ENCODE results near the gene C7orf25. TPM values are rescaled to one million over a fixed set of nuclear protein-coding genes. Genes with fewer than 3 reads are reported as not detected.

The C7orf25 gene
- polyA plus RNA-seq, 2 of the 4 experiments (the other 2 are of a cell fraction): 3.0 to 3.7 TPM

GRCh38 chr7:42930889-42931288, 19.0 kb upstream of the C7orf25 start:
- POLR2A ChIA-PET: no interaction called here
- Histone ChIP-seq H3K4me1 (peaks cover 21% of the 10 kb centered on the region; the same call in 2 of the 3 replicates), H3K27ac (peak overlapping the region; percentile 87 to 92), H3K9me3 (no peaks in the 10 kb centered on the region), H3K4me3 (peak overlapping the region; percentile 85), H3K4me2 (peak overlapping the region; percentile 92)
- FAIRE-seq (no peak), DNase-seq (ENCODE audit: low read depth in 1 of 2, low spot score in 1 of 2) (no peak), ATAC-seq (no peak)
- CTCF ChIA-PET: interaction anchor here (0.9 to 6.1 kb wide), 4 partner anchors 9 to 333 kb away, joined by 3 to 53 read pairs (median 7); partner anchors contain the start of gene C7orf25
- 9% methylated on average over 5 of the region's 5 CpGs for WGBS (ENCODE audit: missing lambda C conversion rate)
- no peak for TF ChIP-seq ZNF302 (CRISPR knock-in tag; IDR thresholded peaks at IDR 0.05)
- no peak for TF ChIP-seq RCOR1 (IDR thresholded peaks at IDR 0.05; ENCODE audit: low read depth, low read length)
- no peak for TF ChIP-seq TP53 (CRISPR knock-in tag; IDR thresholded peaks at IDR 0.05)
- TF ChIP-seq, protein P1, sequence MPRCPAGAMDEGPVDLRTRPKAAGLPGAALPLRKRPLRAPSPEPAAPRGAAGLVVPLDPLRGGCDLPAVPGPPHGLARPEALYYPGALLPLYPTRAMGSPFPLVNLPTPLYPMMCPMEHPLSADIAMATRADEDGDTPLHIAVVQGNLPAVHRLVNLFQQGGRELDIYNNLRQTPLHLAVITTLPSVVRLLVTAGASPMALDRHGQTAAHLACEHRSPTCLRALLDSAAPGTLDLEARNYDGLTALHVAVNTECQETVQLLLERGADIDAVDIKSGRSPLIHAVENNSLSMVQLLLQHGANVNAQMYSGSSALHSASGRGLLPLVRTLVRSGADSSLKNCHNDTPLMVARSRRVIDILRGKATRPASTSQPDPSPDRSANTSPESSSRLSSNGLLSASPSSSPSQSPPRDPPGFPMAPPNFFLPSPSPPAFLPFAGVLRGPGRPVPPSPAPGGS (IDR thresholded peaks at IDR 0.05): no peak
- no peak for TF ChIP-seq ZC3H11A (IDR thresholded peaks at IDR 0.05)

DNA sequence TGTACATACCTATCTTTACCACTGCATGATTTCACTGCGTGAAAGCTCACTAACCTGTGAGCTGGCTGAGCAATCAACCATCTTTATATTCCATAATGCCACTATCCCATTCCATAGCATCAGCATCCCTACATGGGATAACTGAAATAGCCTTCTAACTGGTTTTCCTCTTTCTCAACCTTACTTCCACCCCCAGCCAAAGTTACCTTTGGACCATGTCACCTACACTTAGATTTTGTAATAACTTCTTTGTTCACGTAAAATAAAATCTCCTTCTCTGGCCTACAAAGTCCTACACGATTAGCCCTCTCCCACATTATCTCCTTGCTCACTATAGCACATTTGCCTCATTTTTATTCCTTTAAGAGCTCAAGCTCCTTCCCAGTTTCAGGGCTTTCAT, 17.6 kb upstream of the C7orf25 start:
- ChIA-PET POLR2A (no interaction called here), CTCF (interaction anchor here (0.8 to 6.1 kb wide), 4 partner anchors 10 to 517 kb away, joined by 3 to 53 read pairs (median 4); no protein-coding TSS in a partner anchor)
- 64% methylated on average over 3 of the region's 3 CpGs for WGBS (ENCODE audit: missing lambda C conversion rate)
- ATAC-seq: no peak
- Histone ChIP-seq H3K27ac (no peak overlapping the region), H3K4me2 (peak overlapping the region; percentile 92), H3K9me3 (no peaks in the 10 kb centered on the region), H3K4me3 (no peak overlapping the region), H3K4me1 (peaks cover 21% of the 10 kb centered on the region; the same call in 2 of the 3 replicates)
- TF ChIP-seq ZFP36 (IDR thresholded peaks at IDR 0.05; ENCODE audit: borderline replicate concordance, partially characterized antibody): no peak
- TF ChIP-seq HEYL (CRISPR knock-in tag; IDR thresholded peaks at IDR 0.05): no peak
- TF ChIP-seq EHMT2 (IDR thresholded peaks at IDR 0.05; ENCODE audit: low read depth): no peak
- TF ChIP-seq, protein P1 (IDR thresholded peaks at IDR 0.05): no peak
- no peak for TF ChIP-seq RAD21 (conservative IDR thresholded peaks at IDR 0.05 in 1 of 2, IDR thresholded peaks at IDR 0.05 in 1 of 2)
- no peak for TF ChIP-seq CHD4 (IDR thresholded peaks at IDR 0.05; ENCODE audit: borderline replicate concordance)
- no peak for TF ChIP-seq CBX8 (IDR thresholded peaks at IDR 0.05)
- no peak for TF ChIP-seq KDM1A (IDR thresholded peaks at IDR 0.05; ENCODE audit: low read depth)
- no peak for TF ChIP-seq ZNF302 (CRISPR knock-in tag; IDR thresholded peaks at IDR 0.05)
- TF ChIP-seq KDM5A (IDR thresholded peaks at IDR 0.05): no peak
- no peak for TF ChIP-seq CEBPB (IDR thresholded peaks at IDR 0.05)
- TF ChIP-seq NR3C1 (IDR thresholded peaks at IDR 0.05): no peak
- TF ChIP-seq SREBF2 (IDR thresholded peaks at IDR 0.05): no peak
- TF ChIP-seq RNF2 (IDR thresholded peaks at IDR 0.05; ENCODE audit: borderline replicate concordance, low read depth): no peak
- TF ChIP-seq FOSB (CRISPR knock-in tag; IDR thresholded peaks at IDR 0.05): no peak
- TF ChIP-seq, protein P2, sequence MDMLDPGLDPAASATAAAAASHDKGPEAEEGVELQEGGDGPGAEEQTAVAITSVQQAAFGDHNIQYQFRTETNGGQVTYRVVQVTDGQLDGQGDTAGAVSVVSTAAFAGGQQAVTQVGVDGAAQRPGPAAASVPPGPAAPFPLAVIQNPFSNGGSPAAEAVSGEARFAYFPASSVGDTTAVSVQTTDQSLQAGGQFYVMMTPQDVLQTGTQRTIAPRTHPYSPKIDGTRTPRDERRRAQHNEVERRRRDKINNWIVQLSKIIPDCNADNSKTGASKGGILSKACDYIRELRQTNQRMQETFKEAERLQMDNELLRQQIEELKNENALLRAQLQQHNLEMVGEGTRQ (IDR thresholded peaks at IDR 0.05): no peak
- no peak for DNase-seq (ENCODE audit: low read depth in 1 of 2, low spot score in 1 of 2)
- FAIRE-seq: no peak

DNA sequence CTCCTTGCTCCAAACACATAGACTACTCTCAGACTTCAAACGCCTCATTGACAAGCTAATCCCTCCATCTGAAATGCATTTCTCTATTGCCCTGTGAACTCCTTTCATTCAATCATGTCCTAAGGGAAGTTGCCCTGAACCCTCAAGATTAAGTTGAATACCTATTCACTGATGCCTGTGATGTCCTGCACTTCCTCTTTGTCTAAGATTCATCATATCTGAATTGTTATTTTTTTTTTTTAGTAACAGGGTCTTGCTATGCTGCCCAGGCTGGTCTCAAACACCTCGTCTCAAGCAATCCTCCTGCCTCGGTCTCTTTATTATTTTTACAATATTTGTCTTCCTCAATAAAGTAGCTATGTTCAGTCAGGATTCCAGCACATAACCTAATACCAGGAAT, 16.9 kb upstream of the C7orf25 start:
- CTCF ChIA-PET: interaction anchor here (0.5 to 6.1 kb wide), 5 partner anchors 9 to 518 kb away, joined by 3 to 53 read pairs (median 3); no protein-coding TSS in a partner anchor
- FAIRE-seq: no peak
- no peak overlapping the region for H3K4me3 ChIP-seq
- no peaks in the 10 kb centered on the region for H3K9me3 ChIP-seq
- H3K4me1 ChIP-seq: peaks cover 21% of the 10 kb centered on the region; the same call in 2 of the 3 replicates
- WGBS (ENCODE audit: missing lambda C conversion rate): 62% methylated on average over 3 of the region's 3 CpGs
- DNase-seq (ENCODE audit: low read depth in 1 of 2, low spot score in 1 of 2): no peak
- no peak overlapping the region for H3K4me2 ChIP-seq
- H3K27ac ChIP-seq: no peak overlapping the region
- ATAC-seq: no peak
- POLR2A ChIA-PET: no interaction called here
- no peak for TF ChIP-seq ESRRA (IDR thresholded peaks at IDR 0.05; ENCODE audit: borderline replicate concordance, low read length)
- no peak for TF ChIP-seq RCOR1 (IDR thresholded peaks at IDR 0.05; ENCODE audit: low read depth, low read length)
- TF ChIP-seq HOXB13 (CRISPR knock-in tag; IDR thresholded peaks at IDR 0.05; ENCODE audit: low read depth): no peak
- no peak for TF ChIP-seq MAFK (IDR thresholded peaks at IDR 0.05; ENCODE audit: partially characterized antibody)
- TF ChIP-seq GATA3 (IDR thresholded peaks at IDR 0.05; ENCODE audit: borderline replicate concordance): no peak
- no peak for TF ChIP-seq E2F6 (IDR thresholded peaks at IDR 0.05; ENCODE audit: borderline replicate concordance, low read depth)
- TF ChIP-seq HES2 (IDR thresholded peaks at IDR 0.05): no peak
- TF ChIP-seq, protein P1 (IDR thresholded peaks at IDR 0.05): no peak
- TF ChIP-seq CHD4 (IDR thresholded peaks at IDR 0.05; ENCODE audit: borderline replicate concordance): no peak
- no peak for TF ChIP-seq MAX (IDR thresholded peaks at IDR 0.05)
- no peak for TF ChIP-seq JUN (IDR thresholded peaks at IDR 0.05)
- TF ChIP-seq RAD21 (conservative IDR thresholded peaks at IDR 0.05 in 1 of 2, IDR thresholded peaks at IDR 0.05 in 1 of 2): no peak
- TF ChIP-seq, protein P2 (IDR thresholded peaks at IDR 0.05): no peak
- no peak for TF ChIP-seq EHMT2 (IDR thresholded peaks at IDR 0.05; ENCODE audit: low read depth)
